HEK293 (cell line): ENCODE data around the gene SARS1.

Source experiments
- ELK4 ChIP-seq: IDR thresholded peaks from 2 replicates; pipeline ENCODE4 v1.6.1; 2011; ENCODE audit warnings: mild to moderate bottlenecking, low read depth, low read length, borderline replicate concordance
- IKZF3 ChIP-seq: fragments of 450-650 bp; IDR thresholded peaks from 2 replicates; pipeline ENCODE4 v1.5.0; 2018; ENCODE audit warnings: missing biosample characterization, mild to moderate bottlenecking, missing genetic modification characterization, moderate library complexity
- KLF10 ChIP-seq: fragments of 450-650 bp; IDR thresholded peaks from 2 replicates; pipeline ENCODE4 v1.5.1; 2018; ENCODE audit warnings: missing biosample characterization, mild to moderate bottlenecking, missing genetic modification characterization
- KLF16 ChIP-seq: fragments of 450-650 bp; formaldehyde crosslinking; IDR thresholded peaks from 2 replicates; pipeline ENCODE4 v1.5.1; 2017; ENCODE audit warnings: missing biosample characterization, missing genetic modification characterization
- KLF9 ChIP-seq: fragments of 450-650 bp; formaldehyde crosslinking; IDR thresholded peaks from 2 replicates; pipeline ENCODE4 v1.5.1; 2016; ENCODE audit warnings: missing biosample characterization, missing genetic modification characterization, low read depth
- MEIS1 ChIP-seq: sonication (generic); formaldehyde crosslinking; IDR thresholded peaks from 2 replicates; pipeline ENCODE4 v1.8.1; 2022; ENCODE audit warnings: missing genetic modification reagents, mild to moderate bottlenecking, borderline replicate concordance
- SP2 ChIP-seq: fragments of 450-650 bp; formaldehyde crosslinking; IDR thresholded peaks from 2 replicates; pipeline ENCODE4 v1.5.1; 2016; ENCODE audit warnings: missing biosample characterization, missing genetic modification characterization
- SP7 ChIP-seq: fragments of 450-650 bp; formaldehyde crosslinking; IDR thresholded peaks from 2 replicates; pipeline ENCODE4 v1.5.1; 2016; ENCODE audit warnings: missing biosample characterization, missing genetic modification characterization
- TRIM28 ChIP-seq: IDR thresholded peaks from 2 replicates; pipeline ENCODE4 v1.6.1; 2011; ENCODE audit warnings: low read length, control low read depth, borderline replicate concordance
- YY1 ChIP-seq: fragments of 450-650 bp; formaldehyde crosslinking; IDR thresholded peaks from 2 replicates; pipeline ENCODE4 v1.5.1; 2018; ENCODE audit warnings: missing biosample characterization, missing genetic modification characterization
- YY2 ChIP-seq: fragments of 450-650 bp; formaldehyde crosslinking; IDR thresholded peaks from 2 replicates; pipeline ENCODE4 v1.5.1; 2016; ENCODE audit warnings: missing biosample characterization, missing genetic modification characterization
- ZBTB11 ChIP-seq: fragments of 450-650 bp; formaldehyde crosslinking; conservative IDR thresholded peaks from 2 replicates; pipeline ENCODE4 v1.5.1; 2016; ENCODE audit warnings: low read depth, missing biosample characterization, missing genetic modification characterization
- ZBTB17 ChIP-seq: fragments of 450-650 bp; formaldehyde crosslinking; IDR thresholded peaks from 2 replicates; pipeline ENCODE4 v1.5.1; 2016; ENCODE audit warnings: missing biosample characterization, missing genetic modification characterization
- ZBTB26 ChIP-seq: fragments of 450-650 bp; formaldehyde crosslinking; optimal IDR thresholded peaks from 2 replicates; pipeline ENCODE3; 2016; ENCODE audit warnings: missing biosample characterization, mild to moderate bottlenecking, missing genetic modification characterization
- ZFP41 ChIP-seq: fragments of 450-650 bp; formaldehyde crosslinking; IDR thresholded peaks from 2 replicates; pipeline ENCODE4 v1.5.1; 2016; ENCODE audit warnings: missing biosample characterization, missing genetic modification characterization, borderline replicate concordance
- ZFP69B ChIP-seq: fragments of 450-650 bp; formaldehyde crosslinking; IDR thresholded peaks from 2 replicates; pipeline ENCODE4 v1.5.1; 2016; ENCODE audit warnings: missing biosample characterization, missing genetic modification characterization
- ZNF138 ChIP-seq: fragments of 450-650 bp; formaldehyde crosslinking; IDR thresholded peaks from 2 replicates; pipeline ENCODE4 v1.5.1; 2016; ENCODE audit warnings: missing biosample characterization, missing genetic modification characterization, borderline replicate concordance
- ZNF391 ChIP-seq: fragments of 450-650 bp; formaldehyde crosslinking; IDR thresholded peaks from 2 replicates; pipeline ENCODE4 v1.5.1; 2016; ENCODE audit warnings: low read depth, missing biosample characterization, missing genetic modification characterization, borderline replicate concordance
- ZNF398 ChIP-seq: fragments of 450-650 bp; formaldehyde crosslinking; IDR thresholded peaks from 2 replicates; pipeline ENCODE4 v1.5.1; 2017; ENCODE audit warnings: missing biosample characterization, missing genetic modification characterization
- ZNF404 ChIP-seq: fragments of 450-650 bp; formaldehyde crosslinking; IDR thresholded peaks from 2 replicates; pipeline ENCODE4 v1.5.1; 2017; ENCODE audit warnings: missing biosample characterization, missing genetic modification characterization
- ZNF473 ChIP-seq: fragments of 450-650 bp; formaldehyde crosslinking; IDR thresholded peaks from 2 replicates; pipeline ENCODE4 v1.5.1; 2017; ENCODE audit warnings: missing biosample characterization, missing genetic modification characterization
- ZNF513 ChIP-seq: fragments of 450-650 bp; IDR thresholded peaks from 2 replicates; pipeline ENCODE4 v1.5.1; 2018; ENCODE audit warnings: missing biosample characterization, missing genetic modification characterization
- ZNF558 ChIP-seq: fragments of 450-650 bp; formaldehyde crosslinking; IDR thresholded peaks from 2 replicates; pipeline ENCODE4 v1.5.1; 2016; ENCODE audit warnings: missing biosample characterization, missing genetic modification characterization
- ZNF561 ChIP-seq: fragments of 450-650 bp; IDR thresholded peaks from 2 replicates; pipeline ENCODE4 v1.5.1; 2018; ENCODE audit warnings: missing biosample characterization, missing genetic modification characterization, borderline replicate concordance
- ZNF596 ChIP-seq: fragments of 450-650 bp; IDR thresholded peaks from 2 replicates; pipeline ENCODE4 v1.5.0; 2018; ENCODE audit warnings: missing biosample characterization, mild to moderate bottlenecking, missing genetic modification characterization, moderate library complexity
- ZNF660 ChIP-seq: fragments of 450-650 bp; IDR thresholded peaks from 2 replicates; pipeline ENCODE4 v1.5.1; 2018; ENCODE audit warnings: missing biosample characterization, mild to moderate bottlenecking, missing genetic modification characterization
- ZNF704 ChIP-seq: fragments of 450-650 bp; formaldehyde crosslinking; IDR thresholded peaks from 2 replicates; pipeline ENCODE4 v1.5.1; 2016; ENCODE audit warnings: missing biosample characterization, missing genetic modification characterization
- ZNF707 ChIP-seq: fragments of 450-650 bp; formaldehyde crosslinking; IDR thresholded peaks from 2 replicates; pipeline ENCODE4 v1.5.1; 2016; ENCODE audit warnings: missing biosample characterization, missing genetic modification characterization
- ZNF785 ChIP-seq: fragments of 450-650 bp; formaldehyde crosslinking; IDR thresholded peaks from 2 replicates; pipeline ENCODE4 v1.5.1; 2016; ENCODE audit warnings: missing biosample characterization, missing genetic modification characterization
- ZSCAN23 ChIP-seq: fragments of 450-650 bp; formaldehyde crosslinking; IDR thresholded peaks from 2 replicates; pipeline ENCODE4 v1.5.1; 2016; ENCODE audit warnings: missing biosample characterization, missing genetic modification characterization

The SARS1 gene

GRCh38 chr1:109282952-109283747 is 69.4 kb downstream of the SARS1 start, which contains the start of gene PSRC1 (continued):
- TF ChIP-seq SP2 (peak; percentile 92), ZFP41 (tag by site-specific recombination) (no peak), ZBTB17 (peak; percentile 89), ELK4 (peak; percentile 94), SP7 (tag by site-specific recombination) (peak; percentile 75), ZNF561 (peak; percentile 49; the same call in 1 of the 2 replicates), ZBTB11 (tag by site-specific recombination) (peak; percentile 89), ZBTB26 (tag by site-specific recombination) (peak; percentile 98), ZNF707 (tag by site-specific recombination) (no peak), ZNF473 (tag by site-specific recombination) (no peak), ZNF660 (peak; percentile 29; the same call in 1 of the 2 replicates), ZNF704 (tag by site-specific recombination) (no peak), ZNF785 (tag by site-specific recombination) (no peak), ZNF404 (tag by site-specific recombination) (no peak), YY1 (tag by site-specific recombination) (no peak), YY2 (tag by site-specific recombination) (no peak), ZNF138 (no peak), ZSCAN23 (tag by site-specific recombination) (no peak), TRIM28 (peak; percentile 38; the same call in 1 of the 2 replicates), KLF9 (tag by site-specific recombination) (peak; percentile 97), ZNF398 (tag by site-specific recombination) (peak; percentile 71), ZNF558 (tag by site-specific recombination) (no peak), ZFP69B (tag by site-specific recombination) (peak; percentile 40), ZNF391 (tag by site-specific recombination) (peak; percentile 22; the same call in 1 of the 2 replicates), KLF10 (tag by site-specific recombination) (0 out of 2 replicates have a peak, but pooled peaks have one; percentile 52), IKZF3 (peak; percentile 97), ZNF513 (tag by site-specific recombination) (no peak), KLF16 (tag by site-specific recombination) (peak; percentile 84), MEIS1 (CRISPR knock-in tag) (no peak), ZNF596 (tag by site-specific recombination) (no peak)
